Hepatocyte (in vitro differentiated cells): ENCODE results near the gene DPEP1.

Source experiments
- EZH2 ChIP-seq: fragments of 200-600 bp; sonication (generic); IDR thresholded peaks from 2 replicates; pipeline ENCODE4 v1.6.1; 2016; ENCODE audit warnings: antibody characterized with exemption, mild to moderate bottlenecking, borderline replicate concordance
- TF ChIP-seq, protein P1 (sequence below): fragments of 200-600 bp; sonication (generic); IDR thresholded peaks from 2 replicates; pipeline ENCODE4 v1.5.1; 2016; ENCODE audit warnings: antibody characterized with exemption, mild to moderate bottlenecking; ENCODE audit not compliant: poor library complexity

GRCh38 chr16:89593841-89594240 is 19.6 kb upstream of the DPEP1 start:
- no peak for TF ChIP-seq EZH2
- TF ChIP-seq, protein P1, sequence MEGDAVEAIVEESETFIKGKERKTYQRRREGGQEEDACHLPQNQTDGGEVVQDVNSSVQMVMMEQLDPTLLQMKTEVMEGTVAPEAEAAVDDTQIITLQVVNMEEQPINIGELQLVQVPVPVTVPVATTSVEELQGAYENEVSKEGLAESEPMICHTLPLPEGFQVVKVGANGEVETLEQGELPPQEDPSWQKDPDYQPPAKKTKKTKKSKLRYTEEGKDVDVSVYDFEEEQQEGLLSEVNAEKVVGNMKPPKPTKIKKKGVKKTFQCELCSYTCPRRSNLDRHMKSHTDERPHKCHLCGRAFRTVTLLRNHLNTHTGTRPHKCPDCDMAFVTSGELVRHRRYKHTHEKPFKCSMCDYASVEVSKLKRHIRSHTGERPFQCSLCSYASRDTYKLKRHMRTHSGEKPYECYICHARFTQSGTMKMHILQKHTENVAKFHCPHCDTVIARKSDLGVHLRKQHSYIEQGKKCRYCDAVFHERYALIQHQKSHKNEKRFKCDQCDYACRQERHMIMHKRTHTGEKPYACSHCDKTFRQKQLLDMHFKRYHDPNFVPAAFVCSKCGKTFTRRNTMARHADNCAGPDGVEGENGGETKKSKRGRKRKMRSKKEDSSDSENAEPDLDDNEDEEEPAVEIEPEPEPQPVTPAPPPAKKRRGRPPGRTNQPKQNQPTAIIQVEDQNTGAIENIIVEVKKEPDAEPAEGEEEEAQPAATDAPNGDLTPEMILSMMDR: no peak
